Caco-2 (cell line): ENCODE measurements around the gene MUCL1. TPM values are rescaled to one million over a fixed set of nuclear protein-coding genes. Genes with fewer than 3 reads are reported as not detected.

Experiments
- BruUV-seq: library from RNA; stranded (reverse); fragments of 400-500 nt; replicated peaks from 2 replicates; lab custom pipeline; 2021; lab: Mats Ljungman, UMichigan
- CTCF ChIA-PET: fragments of 300-600 bp; sonication (Branson Sonifier 250); formaldehyde crosslinking; loops from one replicate; lab custom pipeline; 2022; ENCODE audit warnings: antibody characterized with exemption; lab: Charles Lee
- POLR2A ChIA-PET: fragments of 300-600 bp; sonication (Branson Sonifier 250); formaldehyde crosslinking; loops from one replicate; lab custom pipeline; 2022; ENCODE audit warnings: antibody characterized with exemption; lab: Charles Lee
- DNase-seq, 2 experiments: peaks; one replicate each; pipeline versions ENCODE4 v3.0.0 to v3.0.0-alpha.2; 2020 to 2022
- H3K27me3 ChIP-seq: replicated peaks from 2 replicates; pipeline ENCODE4 v1.6.0; 2011; ENCODE audit warnings: low read length; ENCODE audit not compliant: control insufficient read depth, insufficient read depth
- H3K36me3 ChIP-seq: 2 replicates; pipeline ENCODE4 v1.5.1; 2011; ENCODE audit warnings: low read length; ENCODE audit not compliant: control insufficient read depth, insufficient read depth
- H3K4me1 ChIP-seq: fragments of 250-450 bp; sonication (Bioruptor Pico); 2 replicates; pipeline ENCODE4 v1.5.1; 2020; ENCODE audit warnings: mild to moderate bottlenecking
- H3K4me3 ChIP-seq: 2 replicates; pipeline ENCODE4 v1.5.1; 2011; ENCODE audit warnings: low read depth, mild to moderate bottlenecking, control low read depth, low read length
- H3K9me3 ChIP-seq: fragments of 250-450 bp; sonication (Bioruptor Pico); 2 replicates; pipeline ENCODE4 v1.5.1; 2020; ENCODE audit warnings: mild to moderate bottlenecking, moderate library complexity
- H3K27ac Mint-ChIP-seq: one replicate; pipeline ENCODE4 v1.8.0; 2022; ENCODE audit warnings: mixed read lengths; ENCODE audit not compliant: unreplicated experiment
- H3K27me3 Mint-ChIP-seq: one replicate; pipeline ENCODE4 v1.8.0; 2022; ENCODE audit warnings: mixed read lengths; ENCODE audit not compliant: insufficient read depth, unreplicated experiment
- H3K36me3 Mint-ChIP-seq: one replicate; pipeline ENCODE4 v1.8.0; 2022; ENCODE audit warnings: mild to moderate bottlenecking, mixed read lengths; ENCODE audit not compliant: insufficient read depth, unreplicated experiment
- H3K4me1 Mint-ChIP-seq: one replicate; pipeline ENCODE4 v1.8.0; 2022; ENCODE audit warnings: low read depth, mixed read lengths; ENCODE audit not compliant: unreplicated experiment
- H3K4me3 Mint-ChIP-seq: one replicate; pipeline ENCODE4 v1.8.0; 2022; ENCODE audit warnings: mild to moderate bottlenecking, moderate library complexity, mixed read lengths; ENCODE audit not compliant: unreplicated experiment
- H3K9me3 Mint-ChIP-seq: one replicate; pipeline ENCODE4 v1.8.0; 2022; ENCODE audit warnings: mixed read lengths; ENCODE audit not compliant: unreplicated experiment
- intact Hi-C: fragments of 100-400 bp; cut with micrococcal nuclease; formaldehyde crosslinking; loops from one replicate; pipeline ENCODE4 v1.10.0; 2022; ENCODE audit not compliant: unreplicated experiment
- total RNA-seq: library from RNA; stranded (reverse); gene quantifications from 2 replicates; pipeline ENCODE4 v1.2.3, GENCODE V29; 2022
- TF ChIP-seq, protein P1 (sequence below), 2 experiments: fragments of 200-600 bp in 1 of 2; IDR thresholded peaks; 1 replicate in 1 of 2; 2 replicates in 1 of 2; pipeline versions ENCODE4 v1.5.1 to v1.8.0; 2011 to 2022; ENCODE audit warnings: antibody characterized with exemption in 1 of 2, control low read depth in 1 of 2, inconsistent platforms in 1 of 2, low read depth in 1 of 2, low read length in 1 of 2, mild to moderate bottlenecking in 1 of 2, moderate library complexity in 1 of 2; ENCODE audit not compliant: insufficient read depth in 1 of 2, severe bottlenecking in 1 of 2, unreplicated experiment in 1 of 2

Gene MUCL1
- total RNA-seq, 1 experiment from 2014 or later = not detected

DNA sequence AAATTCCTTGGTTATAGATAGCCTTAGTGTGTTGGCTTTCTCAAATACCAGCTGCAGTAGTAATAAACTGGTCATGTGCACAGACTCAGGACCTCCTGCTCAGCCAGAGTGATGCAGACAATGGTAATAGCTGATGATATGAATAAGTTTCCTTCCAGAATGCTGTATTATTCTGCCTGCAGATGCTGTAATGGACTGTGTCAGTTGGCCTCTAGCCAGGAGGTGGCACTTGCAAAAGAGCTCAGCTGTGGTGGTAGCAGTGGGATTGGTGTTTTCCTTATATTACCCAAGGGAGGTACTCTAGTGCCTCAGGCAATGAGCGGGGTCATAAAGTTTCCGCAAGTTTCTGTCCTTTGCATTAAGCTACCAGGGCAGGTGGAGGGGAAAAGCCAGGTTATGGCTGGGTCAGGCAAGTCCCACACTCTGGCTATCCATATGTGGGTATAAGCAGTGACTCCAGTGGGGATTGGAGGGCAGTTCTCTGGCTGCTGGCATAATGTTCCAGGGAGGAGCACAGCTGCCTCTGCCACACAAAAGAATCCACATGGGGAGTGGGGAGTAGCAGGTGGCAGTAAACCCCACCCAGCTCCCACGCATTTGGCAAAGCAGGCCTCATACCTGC lies 14.0 kb upstream of the MUCL1 start:
- no peak overlapping the region for H3K4me3 Mint-ChIP-seq
- peaks cover 7% of the 10 kb centered on the region; the same call in 1 of the 2 replicates for H3K9me3 ChIP-seq
- no peaks in the 10 kb centered on the region for H3K4me1 ChIP-seq
- no peaks in the 10 kb centered on the region for H3K9me3 Mint-ChIP-seq
- BruUV-seq = no TSS peak
- H3K27me3 ChIP-seq = no peaks in the 10 kb centered on the region
- no peaks in the 10 kb centered on the region for H3K4me1 Mint-ChIP-seq
- DNase-seq = no peak
- TF ChIP-seq, protein P1, sequence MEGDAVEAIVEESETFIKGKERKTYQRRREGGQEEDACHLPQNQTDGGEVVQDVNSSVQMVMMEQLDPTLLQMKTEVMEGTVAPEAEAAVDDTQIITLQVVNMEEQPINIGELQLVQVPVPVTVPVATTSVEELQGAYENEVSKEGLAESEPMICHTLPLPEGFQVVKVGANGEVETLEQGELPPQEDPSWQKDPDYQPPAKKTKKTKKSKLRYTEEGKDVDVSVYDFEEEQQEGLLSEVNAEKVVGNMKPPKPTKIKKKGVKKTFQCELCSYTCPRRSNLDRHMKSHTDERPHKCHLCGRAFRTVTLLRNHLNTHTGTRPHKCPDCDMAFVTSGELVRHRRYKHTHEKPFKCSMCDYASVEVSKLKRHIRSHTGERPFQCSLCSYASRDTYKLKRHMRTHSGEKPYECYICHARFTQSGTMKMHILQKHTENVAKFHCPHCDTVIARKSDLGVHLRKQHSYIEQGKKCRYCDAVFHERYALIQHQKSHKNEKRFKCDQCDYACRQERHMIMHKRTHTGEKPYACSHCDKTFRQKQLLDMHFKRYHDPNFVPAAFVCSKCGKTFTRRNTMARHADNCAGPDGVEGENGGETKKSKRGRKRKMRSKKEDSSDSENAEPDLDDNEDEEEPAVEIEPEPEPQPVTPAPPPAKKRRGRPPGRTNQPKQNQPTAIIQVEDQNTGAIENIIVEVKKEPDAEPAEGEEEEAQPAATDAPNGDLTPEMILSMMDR (IDR thresholded peaks at IDR 0.05; ENCODE audit: insufficient read depth in 1 of 2, low read depth in 1 of 2, low read length in 1 of 2, severe bottlenecking in 1 of 2, unreplicated experiment in 1 of 2) = no peak
- no peak overlapping the region for H3K27ac Mint-ChIP-seq
- H3K27me3 Mint-ChIP-seq = peaks cover 11% of the 10 kb centered on the region
- ChIA-PET CTCF (no interaction called here), POLR2A (no interaction called here)
- no peak overlapping the region for H3K4me3 ChIP-seq
- H3K36me3 Mint-ChIP-seq = no peaks in the 10 kb centered on the region
- H3K36me3 ChIP-seq = no peaks in the 10 kb centered on the region
- intact Hi-C loops = no loop called here

DNA sequence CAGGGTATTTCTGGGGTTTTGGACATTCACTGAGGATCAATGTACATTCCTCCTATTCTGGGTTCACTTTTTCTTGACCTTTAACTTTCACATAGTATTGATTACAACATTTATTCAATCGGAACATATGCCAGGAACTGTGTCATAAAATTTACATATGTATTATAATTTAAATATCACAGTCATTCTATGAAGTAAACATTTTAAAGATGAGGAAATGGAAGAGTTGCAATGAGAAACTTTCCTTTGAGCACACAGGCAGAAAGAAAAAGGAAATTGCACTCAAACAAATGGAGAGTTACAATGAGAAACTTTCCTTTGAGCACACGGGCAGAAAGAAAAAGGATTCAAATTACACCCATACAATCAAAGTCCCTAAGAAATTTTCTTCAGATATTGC lies 3.1 kb downstream of the MUCL1 start:
- H3K27ac Mint-ChIP-seq = no peak overlapping the region

DNA sequence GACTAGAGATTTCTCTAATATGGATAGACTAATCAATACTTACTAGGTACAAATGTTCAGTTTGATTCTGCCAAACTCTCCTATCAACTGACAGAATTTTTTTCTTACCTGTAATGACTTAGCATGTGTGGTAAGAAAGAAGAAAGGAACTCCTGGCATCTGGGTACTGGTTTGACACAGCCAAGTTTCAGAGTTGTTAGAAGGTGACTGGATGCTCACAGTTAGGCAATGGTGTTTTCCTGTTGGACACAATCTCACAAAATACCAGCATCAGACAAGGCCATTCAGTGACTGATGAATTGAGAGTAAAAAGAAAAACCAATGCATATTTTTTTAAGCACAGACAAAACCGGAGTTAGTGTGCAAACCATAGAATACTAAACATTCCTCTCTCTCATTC lies 4.2 kb downstream of the MUCL1 start:
- Mint-ChIP-seq H3K4me3 (no peak overlapping the region), H3K27me3 (peaks cover 23% of the 10 kb centered on the region), H3K4me1 (no peaks in the 10 kb centered on the region), H3K27ac (no peak overlapping the region), H3K9me3 (no peaks in the 10 kb centered on the region), H3K36me3 (no peaks in the 10 kb centered on the region)
- H3K4me1 ChIP-seq = no peaks in the 10 kb centered on the region
- H3K9me3 ChIP-seq = no peaks in the 10 kb centered on the region
- TF ChIP-seq, protein P1 (IDR thresholded peaks at IDR 0.05; ENCODE audit: insufficient read depth in 1 of 2, low read depth in 1 of 2, low read length in 1 of 2, severe bottlenecking in 1 of 2, unreplicated experiment in 1 of 2) = no peak
- intact Hi-C loops = no loop called here
- H3K4me3 ChIP-seq = no peak overlapping the region
- no TSS peak for BruUV-seq
- ChIA-PET CTCF (no interaction called here), POLR2A (no interaction called here)
- DNase-seq = no peak
- H3K27me3 ChIP-seq = no peaks in the 10 kb centered on the region; the same call in 1 of the 2 replicates
- H3K36me3 ChIP-seq = no peaks in the 10 kb centered on the region

More for the DNA sequence above, 3.1 kb downstream of the MUCL1 start:
- Mint-ChIP-seq H3K9me3 (peaks cover 8% of the 10 kb centered on the region), H3K4me1 (no peaks in the 10 kb centered on the region), H3K36me3 (no peaks in the 10 kb centered on the region), H3K4me3 (no peak overlapping the region), H3K27me3 (peaks cover 26% of the 10 kb centered on the region)
- H3K9me3 ChIP-seq = no peaks in the 10 kb centered on the region
- H3K4me1 ChIP-seq = no peaks in the 10 kb centered on the region
- BruUV-seq = no TSS peak
- CTCF ChIA-PET = no interaction called here
- H3K27me3 ChIP-seq = no peaks in the 10 kb centered on the region
- POLR2A ChIA-PET = no interaction called here
- H3K36me3 ChIP-seq = no peaks in the 10 kb centered on the region
- no peak overlapping the region for H3K4me3 ChIP-seq
- no peak for DNase-seq
- TF ChIP-seq, protein P1 (IDR thresholded peaks at IDR 0.05; ENCODE audit: insufficient read depth in 1 of 2, low read depth in 1 of 2, low read length in 1 of 2, severe bottlenecking in 1 of 2, unreplicated experiment in 1 of 2) = no peak
- intact Hi-C loops = no loop called here
